Caco-2 (cell line): ENCODE data around the gene PPP6R3. TPM values are rescaled to one million over a fixed set of nuclear protein-coding genes. Genes with fewer than 3 reads are reported as not detected.
A peak's percentile ranks its signal among the peaks of the same experiment; 100 is the strongest.

Source experiments
- Bru-seq: library from RNA; stranded (reverse); fragments of 400-500 nt; gene quantifications from one replicate; lab custom pipeline; 2021; lab: Mats Ljungman, UMichigan
- BruChase-seq, 2 experiments: library from RNA; stranded (reverse); fragments of 400-500 nt; gene quantifications; one replicate each; lab custom pipeline; 2021; lab: Mats Ljungman, UMichigan
- BruUV-seq: library from RNA; stranded (reverse); fragments of 400-500 nt; replicated peaks from 2 replicates; lab custom pipeline; 2021; lab: Mats Ljungman, UMichigan
- CTCF ChIA-PET: fragments of 300-600 bp; sonication (Branson Sonifier 250); formaldehyde crosslinking; loops from one replicate; lab custom pipeline; 2022; ENCODE audit warnings: antibody characterized with exemption; lab: Charles Lee
- POLR2A ChIA-PET: fragments of 300-600 bp; sonication (Branson Sonifier 250); formaldehyde crosslinking; loops from one replicate; lab custom pipeline; 2022; ENCODE audit warnings: antibody characterized with exemption; lab: Charles Lee
- DNase-seq, 2 experiments: peaks; one replicate each; pipeline versions ENCODE4 v3.0.0 to v3.0.0-alpha.2; 2020 to 2022
- H3K27me3 ChIP-seq: replicated peaks from 2 replicates; pipeline ENCODE4 v1.6.0; 2011; ENCODE audit warnings: low read length; ENCODE audit not compliant: control insufficient read depth, insufficient read depth
- H3K36me3 ChIP-seq: 2 replicates; pipeline ENCODE4 v1.5.1; 2011; ENCODE audit warnings: low read length; ENCODE audit not compliant: control insufficient read depth, insufficient read depth
- H3K4me1 ChIP-seq: fragments of 250-450 bp; sonication (Bioruptor Pico); 2 replicates; pipeline ENCODE4 v1.5.1; 2020; ENCODE audit warnings: mild to moderate bottlenecking
- H3K4me3 ChIP-seq: 2 replicates; pipeline ENCODE4 v1.5.1; 2011; ENCODE audit warnings: low read depth, mild to moderate bottlenecking, control low read depth, low read length
- H3K9me3 ChIP-seq: fragments of 250-450 bp; sonication (Bioruptor Pico); 2 replicates; pipeline ENCODE4 v1.5.1; 2020; ENCODE audit warnings: mild to moderate bottlenecking, moderate library complexity
- H3K27ac Mint-ChIP-seq: one replicate; pipeline ENCODE4 v1.8.0; 2022; ENCODE audit warnings: mixed read lengths; ENCODE audit not compliant: unreplicated experiment
- H3K27me3 Mint-ChIP-seq: one replicate; pipeline ENCODE4 v1.8.0; 2022; ENCODE audit warnings: mixed read lengths; ENCODE audit not compliant: insufficient read depth, unreplicated experiment
- H3K36me3 Mint-ChIP-seq: one replicate; pipeline ENCODE4 v1.8.0; 2022; ENCODE audit warnings: mild to moderate bottlenecking, mixed read lengths; ENCODE audit not compliant: insufficient read depth, unreplicated experiment
- H3K4me1 Mint-ChIP-seq: one replicate; pipeline ENCODE4 v1.8.0; 2022; ENCODE audit warnings: low read depth, mixed read lengths; ENCODE audit not compliant: unreplicated experiment
- H3K4me3 Mint-ChIP-seq: one replicate; pipeline ENCODE4 v1.8.0; 2022; ENCODE audit warnings: mild to moderate bottlenecking, moderate library complexity, mixed read lengths; ENCODE audit not compliant: unreplicated experiment
- H3K9me3 Mint-ChIP-seq: one replicate; pipeline ENCODE4 v1.8.0; 2022; ENCODE audit warnings: mixed read lengths; ENCODE audit not compliant: unreplicated experiment
- CTCF ChIP-seq, 2 experiments: fragments of 200-600 bp in 1 of 2; IDR thresholded peaks; 1 replicate in 1 of 2; 2 replicates in 1 of 2; pipeline versions ENCODE4 v1.5.1 to v1.8.0; 2011 to 2022; ENCODE audit warnings: antibody characterized with exemption in 1 of 2, control low read depth in 1 of 2, inconsistent platforms in 1 of 2, low read depth in 1 of 2, low read length in 1 of 2, mild to moderate bottlenecking in 1 of 2, moderate library complexity in 1 of 2; ENCODE audit not compliant: insufficient read depth in 1 of 2, severe bottlenecking in 1 of 2, unreplicated experiment in 1 of 2
- intact Hi-C: fragments of 100-400 bp; cut with micrococcal nuclease; formaldehyde crosslinking; loops from one replicate; pipeline ENCODE4 v1.10.0; 2022; ENCODE audit not compliant: unreplicated experiment
- long read RNA-seq: library from polyadenylated mRNA; stranded (forward); transcript quantifications from one replicate; pipeline ENCODE4 v2.0.0, GENCODE V29; 2022
- total RNA-seq: library from RNA; stranded (reverse); gene quantifications from 2 replicates; pipeline ENCODE4 v1.2.3, GENCODE V29; 2022

Gene PPP6R3
- total RNA-seq (271 and 276 TPM in 2 replicates), Bru-seq, nascent RNA (percentile 98 among the genes with signal in this experiment), BruChase-seq, experiment 1, labeled RNA remaining after a 2-hour chase (percentile 98 among the genes with signal in this experiment), BruChase-seq, experiment 2, labeled RNA remaining after a 6-hour chase (percentile 97 among the genes with signal in this experiment)
- long read RNA-seq, full-length matches to known transcripts = 41 of 175 reads
- long read RNA-seq, partial matches to known transcripts = 36 of 175 reads
- long read RNA-seq, other reads (novel, unspliced or antisense) = 98 of 175 reads

GRCh38 chr11:68460741-68461574 lies at the start of gene PPP6R3:
PPP6R3 (plus strand) TSS chr11:68460752; CDS start chr11:68537665, 76,913 bp downstream.
- H3K9me3 Mint-ChIP-seq = no peaks in the 10 kb centered on the region
- H3K27me3 Mint-ChIP-seq = no peaks in the 10 kb centered on the region
- H3K4me3 Mint-ChIP-seq = peak within 1 kb of the TSS; percentile 96
- intact Hi-C loops = loop anchor here (1.0 to 2.0 kb wide), 2 partner anchors 14 to 72 kb away; no protein-coding TSS in a partner anchor
- ChIA-PET POLR2A (interaction anchor here (0.5 to 1.4 kb wide), 11 partner anchors 26 to 1295 kb away, joined by 3 to 13 read pairs (median 4); partner anchors contain the start of gene C11orf24), CTCF (interaction anchor here (0.6 to 1.0 kb wide), 5 partner anchors 123 to 662 kb away, joined by 3 to 4 read pairs (median 3); no protein-coding TSS in a partner anchor)
- Histone ChIP-seq H3K4me3 (peak within 1 kb of the TSS; percentile 88), H3K9me3 (no peaks in the 10 kb centered on the region), H3K27me3 (no peaks in the 10 kb centered on the region), H3K4me1 (peaks cover 15% of the 10 kb centered on the region), H3K36me3 (peaks cover 3% of the 10 kb centered on the region; the same call in 1 of the 2 replicates)
- peaks cover 31% of the 10 kb centered on the region for H3K4me1 Mint-ChIP-seq
- peak; percentile 64 to 75 for DNase-seq
- TF ChIP-seq CTCF (IDR thresholded peaks at IDR 0.05; ENCODE audit: insufficient read depth in 1 of 2, low read depth in 1 of 2, low read length in 1 of 2, severe bottlenecking in 1 of 2, unreplicated experiment in 1 of 2) = no peak
- TSS peak; percentile 19 for BruUV-seq
- H3K36me3 Mint-ChIP-seq = peaks cover 50% of the 10 kb centered on the region
- H3K27ac Mint-ChIP-seq = peak within 1 kb of the TSS; percentile 99

- H3K36me3 Mint-ChIP-seq = peaks cover 85% of the 10 kb centered on the region
- H3K4me1 Mint-ChIP-seq = no peaks in the 10 kb centered on the region
- no TSS peak for BruUV-seq
- Histone ChIP-seq H3K4me1 (peaks cover 6% of the 10 kb centered on the region; the same call in 1 of the 2 replicates), H3K4me3 (no peak overlapping the region), H3K36me3 (peaks cover 21% of the 10 kb centered on the region), H3K9me3 (no peaks in the 10 kb centered on the region), H3K27me3 (no peaks in the 10 kb centered on the region)
- H3K9me3 Mint-ChIP-seq = no peaks in the 10 kb centered on the region
- ChIA-PET CTCF (no interaction called here), POLR2A (no interaction called here)
- no peak overlapping the region for H3K27ac Mint-ChIP-seq
- DNase-seq = no peak
- H3K4me3 Mint-ChIP-seq = no peak overlapping the region
- intact Hi-C loops = no loop called here
- H3K27me3 Mint-ChIP-seq = no peaks in the 10 kb centered on the region
- TF ChIP-seq CTCF (IDR thresholded peaks at IDR 0.05; ENCODE audit: insufficient read depth in 1 of 2, low read depth in 1 of 2, low read length in 1 of 2, severe bottlenecking in 1 of 2, unreplicated experiment in 1 of 2) = no peak
These were observed 49.0 kb upstream of the PPP6R3 start for GRCh38 chr11:68411501-68411991.
